SK-N-SH (cell line): ENCODE measurements around the gene KCND3. TPM values are rescaled to one million over a fixed set of nuclear protein-coding genes. Genes with fewer than 3 reads are reported as not detected.

Experiments
- CTCF ChIA-PET: fragments of 300-600, 350-600 bp; formaldehyde crosslinking; extraction: SDS; loops from one replicate; lab custom pipeline; 2021; lab: Yijun Ruan, JAX
- POLR2A ChIA-PET: fragments of 350-600 bp; sonication (Branson Sonifier 250); formaldehyde crosslinking; extraction: SDS; loops from one replicate; lab custom pipeline; 2020; ENCODE audit warnings: antibody characterized with exemption, inconsistent platforms; lab: Yijun Ruan, JAX
- DNase-seq: peaks from one replicate; pipeline ENCODE4 v3.0.0; 2012
- H2AFZ ChIP-seq: fragments of 200-600 bp; sonication (generic); 2 replicates; pipeline ENCODE4 v1.8.1; 2016; ENCODE audit warnings: antibody characterized with exemption, mild to moderate bottlenecking, low read depth
- H3F3A ChIP-seq: fragments of 200-600 bp; sonication (generic); replicated peaks from 2 replicates; pipeline ENCODE3; 2016; ENCODE audit warnings: antibody characterized with exemption, mild to moderate bottlenecking; ENCODE audit not compliant: insufficient read depth
- H3K27ac ChIP-seq, 2 experiments: fragments of 200-500 bp in 1 of 2; fragments of 200-600 bp in 1 of 2; sonication (Bioruptor generic) in 1 of 2; sonication (generic), shearing (Covaris generic) in 1 of 2; 2 replicates each; pipeline versions ENCODE4 v1.5.1 to v1.6.1; 2014 to 2016; ENCODE audit warnings: low read depth in 2 of 2, inconsistent platforms in 1 of 2, low read length in 1 of 2, mild to moderate bottlenecking in 1 of 2, mixed read lengths in 1 of 2
- H3K27me3 ChIP-seq: fragments of 200-600 bp; sonication (generic), shearing (Covaris generic); 2 replicates; pipeline ENCODE4 v1.6.1; 2016; ENCODE audit warnings: mixed run types; ENCODE audit not compliant: insufficient read depth
- H3K36me3 ChIP-seq, 2 experiments: fragments of 200-500 bp in 1 of 2; fragments of 200-600 bp in 1 of 2; sonication (Bioruptor generic) in 1 of 2; sonication (generic) in 1 of 2; replicated peaks in 1 of 2; 2 replicates each; pipeline versions ENCODE3 to v1.5.1; 2014 to 2016; ENCODE audit warnings: low read length in 1 of 2, mild to moderate bottlenecking in 1 of 2; ENCODE audit not compliant: insufficient read depth in 2 of 2, control insufficient read depth in 1 of 2
- H3K4me1 ChIP-seq, 2 experiments: fragments of 200-500 bp in 1 of 2; fragments of 200-600 bp in 1 of 2; sonication (Bioruptor generic) in 1 of 2; sonication (generic), shearing (Covaris generic) in 1 of 2; 2 replicates each; pipeline versions ENCODE4 v1.5.1 to v1.6.1; 2014 to 2016; ENCODE audit warnings: low read depth in 1 of 2, low read length in 1 of 2, mixed run types in 1 of 2; ENCODE audit not compliant: insufficient read depth in 2 of 2, control insufficient read depth in 1 of 2
- H3K4me2 ChIP-seq: fragments of 200-600 bp; sonication (generic), shearing (Covaris generic); 2 replicates; pipeline ENCODE4 v1.6.1; 2017; ENCODE audit warnings: mixed run types
- H3K4me3 ChIP-seq, 2 experiments: fragments of 200-500 bp in 1 of 2; fragments of 200-600 bp in 1 of 2; sonication (Bioruptor generic) in 1 of 2; sonication (generic), shearing (Covaris generic) in 1 of 2; 2 replicates each; pipeline versions ENCODE4 v1.5.1 to v1.8.1; 2014 to 2016; ENCODE audit warnings: low read depth in 2 of 2, inconsistent platforms in 1 of 2, low read length in 1 of 2, mild to moderate bottlenecking in 1 of 2, mixed read lengths in 1 of 2, moderate library complexity in 1 of 2
- H3K79me2 ChIP-seq: fragments of 200-600 bp; sonication (generic); 2 replicates; pipeline ENCODE4 v1.8.1; 2017; ENCODE audit warnings: mild to moderate bottlenecking; ENCODE audit not compliant: insufficient read depth
- H3K9ac ChIP-seq: fragments of 200-600 bp; sonication (generic); 2 replicates; pipeline ENCODE4 v1.6.1; 2017; ENCODE audit warnings: mixed run types
- H3K9me2 ChIP-seq: fragments of 200-600 bp; sonication (generic); 2 replicates; pipeline ENCODE4 v1.6.1; 2017; ENCODE audit warnings: mixed run types
- H3K9me3 ChIP-seq: fragments of 200-600 bp; sonication (generic); 2 replicates; pipeline ENCODE4 v1.6.1; 2017; ENCODE audit warnings: mixed run types, mild to moderate bottlenecking, moderate library complexity
- H4K20me1 ChIP-seq: fragments of 200-600 bp; sonication (generic); 2 replicates; pipeline ENCODE4 v1.6.1; 2017; ENCODE audit warnings: mild to moderate bottlenecking, mixed run types; ENCODE audit not compliant: insufficient read depth
- FOSL2 ChIP-seq: IDR thresholded peaks from 2 replicates; pipeline ENCODE4 v1.4.0; 2012; ENCODE audit warnings: low read depth, mild to moderate bottlenecking, moderate library complexity, borderline replicate concordance
- FOXJ3 ChIP-seq: sonication (generic); formaldehyde crosslinking; IDR thresholded peaks from 2 replicates; pipeline ENCODE4 v1.5.1; 2020; ENCODE audit warnings: mild to moderate bottlenecking, missing genetic modification reagents
- FOXM1 ChIP-seq: IDR thresholded peaks from 2 replicates; pipeline ENCODE4 v1.4.0; 2012; ENCODE audit warnings: low read depth, mild to moderate bottlenecking
- GATA2 ChIP-seq: sonication (generic); formaldehyde crosslinking; IDR thresholded peaks from 2 replicates; pipeline ENCODE4 v1.5.0; 2020; ENCODE audit warnings: mild to moderate bottlenecking, missing genetic modification reagents
- MEF2A ChIP-seq: IDR thresholded peaks from 2 replicates; pipeline ENCODE4 v1.4.0; 2012; ENCODE audit warnings: low read depth, borderline replicate concordance
- NFIC ChIP-seq: IDR thresholded peaks from 2 replicates; pipeline ENCODE4 v1.4.0; 2012; ENCODE audit warnings: borderline replicate concordance
- POLR2AphosphoS5 ChIP-seq: IDR thresholded peaks from 2 replicates; pipeline ENCODE4 v1.6.1; 2012; ENCODE audit warnings: low read depth, low read length
- RFX5 ChIP-seq: IDR thresholded peaks from 2 replicates; pipeline ENCODE4 v1.6.1; 2012; ENCODE audit warnings: mild to moderate bottlenecking, improper control_type of control experiment, low read length
- RXRA ChIP-seq: IDR thresholded peaks from 2 replicates; pipeline ENCODE4 v1.4.0; 2012; ENCODE audit warnings: low read depth, mild to moderate bottlenecking, borderline replicate concordance
- SIN3A ChIP-seq: IDR thresholded peaks from 2 replicates; pipeline ENCODE4 v1.6.1; 2012; ENCODE audit warnings: low read depth, mild to moderate bottlenecking, low read length, moderate library complexity, borderline replicate concordance
- SMC3 ChIP-seq: IDR thresholded peaks from 2 replicates; pipeline ENCODE4 v1.6.1; 2012; ENCODE audit warnings: low read depth, low read length, improper control_type of control experiment
- TCF12 ChIP-seq: IDR thresholded peaks from 2 replicates; pipeline ENCODE4 v1.4.0; 2012
- TEAD4 ChIP-seq: IDR thresholded peaks from 2 replicates; pipeline ENCODE4 v1.4.0; 2012; ENCODE audit warnings: mild to moderate bottlenecking, borderline replicate concordance; ENCODE audit not compliant: insufficient read depth
- WGBS: methylation state at CpG from one replicate; pipeline ENCODE4 v1.1.6; 2017; ENCODE audit warnings: low lambda C conversion rate; 5-methylcytosine and 5-hydroxymethylcytosine counted together
- polyA plus RNA-seq, 3 experiments: library from polyadenylated mRNA; depleted of rRNA; stranded (reverse); fragments of >200 nt; gene quantifications; 2 replicates each; pipeline ENCODE4 v1.2.3, GENCODE V29; 2012
- TF ChIP-seq, protein P1 (sequence below): IDR thresholded peaks from 2 replicates; pipeline ENCODE4 v1.4.0; 2012; ENCODE audit warnings: low read depth, borderline replicate concordance
- TF ChIP-seq, protein P2 (sequence below): fragments of 200-600 bp; sonication (generic); IDR thresholded peaks from 2 replicates; pipeline ENCODE4 v1.6.1; 2017; ENCODE audit warnings: antibody characterized with exemption, mild to moderate bottlenecking, moderate library complexity
- TF ChIP-seq, protein P3 (sequence below): IDR thresholded peaks from 2 replicates; pipeline ENCODE4 v1.4.0; 2012; ENCODE audit warnings: low read depth

Gene KCND3
- polyA plus RNA-seq, 1 of the 3 experiments (the other 2 are of a cell fraction) = not detected

DNA sequence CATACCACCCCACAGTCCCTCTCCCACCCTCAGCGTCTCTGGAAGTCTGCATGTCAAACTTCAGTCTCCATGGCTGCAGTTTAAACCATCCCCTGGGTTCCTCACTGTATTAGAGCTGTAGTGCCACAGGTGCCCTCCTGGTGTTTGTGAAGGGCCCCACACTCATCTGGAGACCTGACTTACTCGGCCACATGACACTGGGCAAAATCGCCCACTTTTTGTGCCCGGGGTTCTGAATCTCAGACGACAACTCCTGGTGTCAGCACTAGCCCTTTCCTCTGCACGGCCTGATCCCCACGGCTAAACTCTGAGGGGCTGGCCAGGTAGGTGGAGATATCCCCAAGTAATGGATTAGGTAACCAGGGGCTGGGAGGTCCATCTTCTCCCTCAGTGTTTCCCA, 256.8 kb downstream of the KCND3 start:
- H3K9me3 ChIP-seq = no peaks in the 10 kb centered on the region
- no peaks in the 10 kb centered on the region for H3K27me3 ChIP-seq
- H3F3A ChIP-seq = no peaks in the 10 kb centered on the region
- H3K27ac ChIP-seq = no peak overlapping the region
- H3K9me2 ChIP-seq = no peaks in the 10 kb centered on the region
- no peaks in the 10 kb centered on the region for H3K79me2 ChIP-seq
- H3K9ac ChIP-seq = no peak overlapping the region
- H2AFZ ChIP-seq = no peak overlapping the region
- ChIA-PET POLR2A (no interaction called here), CTCF (interaction anchor here (1.6 kb wide), 1 partner anchor 37 kb away, joined by 4 read pairs; no protein-coding TSS in a partner anchor)
- H4K20me1 ChIP-seq = no peaks in the 10 kb centered on the region
- H3K4me2 ChIP-seq = no peak overlapping the region
- H3K4me3 ChIP-seq = no peak overlapping the region
- peaks cover 2 to 11% of the 10 kb centered on the region in 2 experiments; a peak in 3 of 4 replicates for H3K4me1 ChIP-seq
- TF ChIP-seq FOSL2 (no peak), FOXM1 (no peak), RFX5 (no peak), FOXJ3 (no peak), GATA2 (CRISPR knock-in tag) (no peak), POLR2AphosphoS5 (no peak), SMC3 (no peak), MEF2A (no peak)
- TF ChIP-seq, protein P1, sequence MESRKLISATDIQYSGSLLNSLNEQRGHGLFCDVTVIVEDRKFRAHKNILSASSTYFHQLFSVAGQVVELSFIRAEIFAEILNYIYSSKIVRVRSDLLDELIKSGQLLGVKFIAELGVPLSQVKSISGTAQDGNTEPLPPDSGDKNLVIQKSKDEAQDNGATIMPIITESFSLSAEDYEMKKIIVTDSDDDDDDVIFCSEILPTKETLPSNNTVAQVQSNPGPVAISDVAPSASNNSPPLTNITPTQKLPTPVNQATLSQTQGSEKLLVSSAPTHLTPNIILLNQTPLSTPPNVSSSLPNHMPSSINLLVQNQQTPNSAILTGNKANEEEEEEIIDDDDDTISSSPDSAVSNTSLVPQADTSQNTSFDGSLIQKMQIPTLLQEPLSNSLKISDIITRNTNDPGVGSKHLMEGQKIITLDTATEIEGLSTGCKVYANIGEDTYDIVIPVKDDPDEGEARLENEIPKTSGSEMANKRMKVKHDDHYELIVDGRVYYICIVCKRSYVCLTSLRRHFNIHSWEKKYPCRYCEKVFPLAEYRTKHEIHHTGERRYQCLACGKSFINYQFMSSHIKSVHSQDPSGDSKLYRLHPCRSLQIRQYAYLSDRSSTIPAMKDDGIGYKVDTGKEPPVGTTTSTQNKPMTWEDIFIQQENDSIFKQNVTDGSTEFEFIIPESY = no peak
- DNase-seq = no peak
- WGBS = 85% methylated on average over 5 of the region's 7 CpGs
- no peaks in the 10 kb centered on the region for H3K36me3 ChIP-seq

DNA sequence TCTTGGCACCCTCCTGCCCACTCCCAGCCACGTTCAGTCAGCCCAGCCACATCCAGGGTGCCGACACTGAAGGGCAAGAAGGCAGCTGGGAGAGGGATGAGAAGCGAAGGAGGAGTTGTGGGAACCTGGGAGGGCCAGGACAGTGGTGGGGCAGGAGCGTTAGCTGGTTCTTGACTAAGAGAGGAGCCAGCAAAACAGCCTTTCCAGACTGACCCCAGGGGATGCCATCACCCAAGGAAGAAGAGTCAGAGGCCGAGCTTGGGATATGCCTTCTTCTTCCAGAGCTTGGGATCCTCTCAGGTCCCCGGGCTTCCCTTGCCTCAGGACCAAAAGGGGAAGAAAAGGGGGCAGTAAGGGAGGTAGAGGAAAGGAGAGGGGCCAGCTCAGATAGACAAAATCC, 257.5 kb downstream of the KCND3 start:
- 71% methylated on average over 6 of the region's 6 CpGs for WGBS
- Histone ChIP-seq H3K4me3 (no peak overlapping the region), H3K9me3 (no peaks in the 10 kb centered on the region), H3K27me3 (no peaks in the 10 kb centered on the region), H3K79me2 (no peaks in the 10 kb centered on the region), H3K9ac (no peak overlapping the region), H3K4me1 (peaks cover 0 to 3% of the 10 kb centered on the region in 2 experiments; a peak in 3 of 4 replicates), H3F3A (no peaks in the 10 kb centered on the region), H3K9me2 (no peaks in the 10 kb centered on the region), H3K4me2 (no peak overlapping the region), H3K27ac (no peak overlapping the region), H4K20me1 (no peaks in the 10 kb centered on the region), H2AFZ (no peak overlapping the region), H3K36me3 (no peaks in the 10 kb centered on the region)
- CTCF ChIA-PET = interaction anchor here (0.6 to 1.6 kb wide), 3 partner anchors 24 to 37 kb away, joined by 3 to 4 read pairs (median 3); no protein-coding TSS in a partner anchor
- no peak for TF ChIP-seq FOSL2
- TF ChIP-seq SIN3A = no peak
- no peak for DNase-seq
- POLR2A ChIA-PET = interaction anchor here (0.8 kb wide), 1 partner anchor 14 kb away, joined by 3 read pairs; no protein-coding TSS in a partner anchor

DNA sequence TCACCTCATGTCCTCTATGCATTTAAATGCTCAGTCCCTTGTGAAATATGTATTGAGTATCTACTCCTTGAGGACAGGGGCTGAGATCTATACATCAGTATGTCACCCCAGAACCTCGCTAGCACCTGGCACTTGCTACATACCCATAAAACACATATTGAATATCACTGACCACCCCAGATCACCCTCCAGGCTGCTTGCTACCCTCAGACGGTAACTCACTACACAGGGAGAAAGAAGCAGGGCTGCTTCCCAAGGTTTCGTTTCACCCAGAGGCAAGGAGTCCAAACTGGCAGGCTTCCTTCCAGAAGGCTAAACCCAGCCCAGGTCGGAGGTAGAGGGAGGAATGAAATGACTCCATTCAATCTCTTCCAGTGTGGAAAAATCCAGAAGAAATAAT, 258.8 kb downstream of the KCND3 start:
- no peak overlapping the region for H3K4me3 ChIP-seq
- CTCF ChIA-PET = interaction anchor here (1.2 to 2.4 kb wide), 2 partner anchors 9 to 15 kb away, joined by 4 to 7 read pairs; partner anchors contain the start of gene INKA2
- DNase-seq = no peak
- no peaks in the 10 kb centered on the region for H3K4me1 ChIP-seq
- no peaks in the 10 kb centered on the region for H3F3A ChIP-seq
- H3K9me3 ChIP-seq = no peaks in the 10 kb centered on the region
- no peak overlapping the region for H3K4me2 ChIP-seq
- whole genome bisulfite sequencing = 75% methylated on average over 4 of the region's 4 CpGs
- H3K9ac ChIP-seq = no peak overlapping the region
- POLR2A ChIA-PET = no interaction called here
- no peaks in the 10 kb centered on the region for H3K36me3 ChIP-seq
- no peaks in the 10 kb centered on the region for H3K27me3 ChIP-seq
- no peaks in the 10 kb centered on the region for H3K79me2 ChIP-seq
- no peak overlapping the region for H2AFZ ChIP-seq
- no peak overlapping the region for H3K27ac ChIP-seq
- H4K20me1 ChIP-seq = no peaks in the 10 kb centered on the region
- no peaks in the 10 kb centered on the region for H3K9me2 ChIP-seq
- TF ChIP-seq TEAD4 = no peak
- no peak for TF ChIP-seq RFX5
- no peak for TF ChIP-seq FOXJ3
- no peak for TF ChIP-seq FOSL2
- no peak for TF ChIP-seq TCF12
- TF ChIP-seq, protein P2, sequence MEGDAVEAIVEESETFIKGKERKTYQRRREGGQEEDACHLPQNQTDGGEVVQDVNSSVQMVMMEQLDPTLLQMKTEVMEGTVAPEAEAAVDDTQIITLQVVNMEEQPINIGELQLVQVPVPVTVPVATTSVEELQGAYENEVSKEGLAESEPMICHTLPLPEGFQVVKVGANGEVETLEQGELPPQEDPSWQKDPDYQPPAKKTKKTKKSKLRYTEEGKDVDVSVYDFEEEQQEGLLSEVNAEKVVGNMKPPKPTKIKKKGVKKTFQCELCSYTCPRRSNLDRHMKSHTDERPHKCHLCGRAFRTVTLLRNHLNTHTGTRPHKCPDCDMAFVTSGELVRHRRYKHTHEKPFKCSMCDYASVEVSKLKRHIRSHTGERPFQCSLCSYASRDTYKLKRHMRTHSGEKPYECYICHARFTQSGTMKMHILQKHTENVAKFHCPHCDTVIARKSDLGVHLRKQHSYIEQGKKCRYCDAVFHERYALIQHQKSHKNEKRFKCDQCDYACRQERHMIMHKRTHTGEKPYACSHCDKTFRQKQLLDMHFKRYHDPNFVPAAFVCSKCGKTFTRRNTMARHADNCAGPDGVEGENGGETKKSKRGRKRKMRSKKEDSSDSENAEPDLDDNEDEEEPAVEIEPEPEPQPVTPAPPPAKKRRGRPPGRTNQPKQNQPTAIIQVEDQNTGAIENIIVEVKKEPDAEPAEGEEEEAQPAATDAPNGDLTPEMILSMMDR = no peak
- TF ChIP-seq, protein P1 = no peak
- no peak for TF ChIP-seq RXRA
- TF ChIP-seq, protein P3, sequence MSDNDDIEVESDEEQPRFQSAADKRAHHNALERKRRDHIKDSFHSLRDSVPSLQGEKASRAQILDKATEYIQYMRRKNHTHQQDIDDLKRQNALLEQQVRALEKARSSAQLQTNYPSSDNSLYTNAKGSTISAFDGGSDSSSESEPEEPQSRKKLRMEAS = no peak
- no peak for TF ChIP-seq POLR2AphosphoS5
- no peak for TF ChIP-seq NFIC
- no peak for TF ChIP-seq GATA2 (CRISPR knock-in tag)
